ENCODE measurements around the gene MCC.

The MCC gene

GRCh38 chr5:113161806-113162205 is 326.4 kb downstream of the MCC start:
- TF ChIP-seq TAF1 (IDR thresholded peaks at IDR 0.05; ENCODE audit: borderline replicate concordance, insufficient read depth, low read length) (no peak), REST (IDR thresholded peaks at IDR 0.05; ENCODE audit: insufficient read depth in 1 of 2, low read depth in 2 of 2, low read length in 2 of 2) (no peak), POLR2AphosphoS5 (IDR thresholded peaks at IDR 0.05; ENCODE audit: low read depth, low read length) (no peak), FOXP2 (optimal IDR thresholded peaks at IDR 0.05; ENCODE audit: borderline replicate concordance, extremely low read depth, extremely low read length, insufficient read depth) (no peak), SIN3A (IDR thresholded peaks at IDR 0.05; ENCODE audit: borderline replicate concordance, insufficient read depth, low read length) (no peak)

- TF ChIP-seq FOXP2 (optimal IDR thresholded peaks at IDR 0.05; ENCODE audit: borderline replicate concordance, extremely low read depth, extremely low read length, insufficient read depth) (no peak), REST (IDR thresholded peaks at IDR 0.05; ENCODE audit: insufficient read depth in 1 of 2, low read depth in 2 of 2, low read length in 2 of 2) (no peak), POLR2AphosphoS5 (IDR thresholded peaks at IDR 0.05; ENCODE audit: low read depth, low read length) (no peak), TAF1 (IDR thresholded peaks at IDR 0.05; ENCODE audit: borderline replicate concordance, insufficient read depth, low read length) (no peak), SIN3A (IDR thresholded peaks at IDR 0.05; ENCODE audit: borderline replicate concordance, insufficient read depth, low read length) (no peak)
Measured at GRCh38 chr5:113157886-113158285, 330.4 kb downstream of the MCC start.

- TF ChIP-seq FOXP2 (optimal IDR thresholded peaks at IDR 0.05; ENCODE audit: borderline replicate concordance, extremely low read depth, extremely low read length, insufficient read depth) (no peak), TAF1 (IDR thresholded peaks at IDR 0.05; ENCODE audit: borderline replicate concordance, insufficient read depth, low read length) (no peak), POLR2AphosphoS5 (IDR thresholded peaks at IDR 0.05; ENCODE audit: low read depth, low read length) (no peak), SIN3A (IDR thresholded peaks at IDR 0.05; ENCODE audit: borderline replicate concordance, insufficient read depth, low read length) (no peak), REST (IDR thresholded peaks at IDR 0.05; ENCODE audit: insufficient read depth in 1 of 2, low read depth in 2 of 2, low read length in 2 of 2) (no peak)
Measured at GRCh38 chr5:113156271-113156877, 331.9 kb downstream of the MCC start.

GRCh38 chr5:113153512-113154097 is 334.6 kb downstream of the MCC start:
- TF ChIP-seq FOXP2 (optimal IDR thresholded peaks at IDR 0.05; ENCODE audit: borderline replicate concordance, extremely low read depth, extremely low read length, insufficient read depth) (no peak), SIN3A (IDR thresholded peaks at IDR 0.05; ENCODE audit: borderline replicate concordance, insufficient read depth, low read length) (no peak), REST (IDR thresholded peaks at IDR 0.05; ENCODE audit: insufficient read depth in 1 of 2, low read depth in 2 of 2, low read length in 2 of 2) (no peak), POLR2AphosphoS5 (IDR thresholded peaks at IDR 0.05; ENCODE audit: low read depth, low read length) (no peak), TAF1 (IDR thresholded peaks at IDR 0.05; ENCODE audit: borderline replicate concordance, insufficient read depth, low read length) (no peak)
